HepG2 (cell line): ENCODE data around the gene ANKS3. TPM values are rescaled to one million over a fixed set of nuclear protein-coding genes. Genes with fewer than 3 reads are reported as not detected.

Experiments used
- KDM3A ChIP-seq: IDR thresholded peaks from 2 replicates; pipeline ENCODE4 v1.6.1; 2018; ENCODE audit warnings: low read depth, missing compliant biosample characterization
- KLF12 ChIP-seq: sonication (generic); formaldehyde crosslinking; IDR thresholded peaks from 2 replicates; pipeline ENCODE4 v1.4.0; 2020; ENCODE audit warnings: missing genetic modification reagents, borderline replicate concordance
- MBD4 ChIP-seq: IDR thresholded peaks from 2 replicates; pipeline ENCODE4 v1.6.1; 2012; ENCODE audit warnings: low read length, inconsistent platforms, borderline replicate concordance
- MEIS2 ChIP-seq: sonication (generic); formaldehyde crosslinking; IDR thresholded peaks from 2 replicates; pipeline ENCODE4 v1.9.0; 2021; ENCODE audit warnings: mild to moderate bottlenecking, missing genetic modification reagents
- NR2F2 ChIP-seq: IDR thresholded peaks from 2 replicates; pipeline ENCODE4 v1.6.1; 2012; ENCODE audit warnings: low read depth, inconsistent platforms, borderline replicate concordance
- PAF1 ChIP-seq: IDR thresholded peaks from 2 replicates; pipeline ENCODE4 v1.6.1; 2016; ENCODE audit warnings: missing genetic modification reagents, missing compliant biosample characterization
- PHF20 ChIP-seq: sonication (generic); formaldehyde crosslinking; IDR thresholded peaks from 2 replicates; pipeline ENCODE4 v1.5.0; 2020; ENCODE audit warnings: mild to moderate bottlenecking, missing genetic modification reagents
- SALL1 ChIP-seq: sonication (generic); formaldehyde crosslinking; IDR thresholded peaks from 2 replicates; pipeline ENCODE4 v1.8.0; 2022; ENCODE audit warnings: mild to moderate bottlenecking, missing genetic modification reagents
- SMAD3 ChIP-seq: sonication (generic); formaldehyde crosslinking; IDR thresholded peaks from 2 replicates; pipeline ENCODE4 v1.4.0; 2020; ENCODE audit warnings: missing genetic modification reagents
- ZFY ChIP-seq: sonication (generic); formaldehyde crosslinking; IDR thresholded peaks from 2 replicates; pipeline ENCODE4 v1.4.0; 2020; ENCODE audit warnings: missing genetic modification reagents
- ZNF207 ChIP-seq: fragments of 450-650 bp; IDR thresholded peaks from 2 replicates; pipeline ENCODE4 v1.6.1; 2016; ENCODE audit warnings: antibody characterized with exemption, borderline replicate concordance
- ZNF253 ChIP-seq: sonication (generic); formaldehyde crosslinking; IDR thresholded peaks from 2 replicates; pipeline ENCODE4 v1.8.0; 2022; ENCODE audit warnings: mild to moderate bottlenecking, missing genetic modification reagents, borderline replicate concordance
- ZNF619 ChIP-seq: sonication (generic); formaldehyde crosslinking; IDR thresholded peaks from 2 replicates; pipeline ENCODE4 v1.4.0; 2020; ENCODE audit warnings: mild to moderate bottlenecking, missing genetic modification reagents
- ZNF790 ChIP-seq: sonication (generic); formaldehyde crosslinking; IDR thresholded peaks from 2 replicates; pipeline ENCODE4 v1.8.0; 2022; ENCODE audit warnings: missing genetic modification reagents, mild to moderate bottlenecking, borderline replicate concordance
- ZSCAN12 ChIP-seq: sonication (generic); formaldehyde crosslinking; IDR thresholded peaks from 2 replicates; pipeline ENCODE4 v1.9.0; 2021; ENCODE audit warnings: mild to moderate bottlenecking, missing genetic modification reagents
- ZSCAN9 ChIP-seq: IDR thresholded peaks from 2 replicates; pipeline ENCODE4 v1.6.1; 2016; ENCODE audit warnings: borderline replicate concordance
- polyA plus RNA-seq, 8 experiments: library from polyadenylated mRNA; depleted of rRNA in 3 of 8; stranded (reverse) in 7 of 8; unstranded in 1 of 8; fragments of >200 nt; fragmentation: Illumina TruSeq in 4 of 8; extraction: Trizol in 4 of 8; gene quantifications; 2 replicates each; pipeline versions ENCODE4 v1.2.1 to v1.2.3, GENCODE V29; 2011 to 2016; ENCODE audit warnings: low read depth in 4 of 8, missing spikeins in 1 of 8, mixed read lengths in 1 of 8; ENCODE audit not compliant: insufficient read depth in 1 of 8
- total RNA-seq, 5 experiments: library from RNA; depleted of rRNA; stranded (reverse); fragments of >200 nt; fragmentation: Illumina TruSeq; extraction: Trizol; gene quantifications; 2 replicates each; pipeline ENCODE4 v1.2.3, GENCODE V29; 2016; ENCODE audit warnings: low read depth in 1 of 5
- TF ChIP-seq, protein P1 (sequence below): sonication (generic); formaldehyde crosslinking; conservative IDR thresholded peaks from 2 replicates; pipeline ENCODE4 v1.8.0; 2022; ENCODE audit warnings: low read depth, missing genetic modification reagents
- TF ChIP-seq, protein P2 (sequence below): sonication (generic); formaldehyde crosslinking; IDR thresholded peaks from 2 replicates; pipeline ENCODE4 v1.4.0; 2020; ENCODE audit warnings: low read depth, missing genetic modification reagents
- TF ChIP-seq, protein P3 (sequence below): sonication (generic); formaldehyde crosslinking; IDR thresholded peaks from 2 replicates; pipeline ENCODE4 v1.4.0; 2020; ENCODE audit warnings: missing genetic modification reagents
- TF ChIP-seq, protein P4 (sequence below): sonication (generic); formaldehyde crosslinking; IDR thresholded peaks from 2 replicates; pipeline ENCODE4 v1.4.0; 2020; ENCODE audit warnings: mild to moderate bottlenecking, missing genetic modification reagents

Gene ANKS3
- total and polyA plus RNA-seq, 2 of the 13 experiments (the other 11 are each of a cell fraction or from before 2014, with no cell fraction given) = 11.4 to 15.9 TPM

DNA sequence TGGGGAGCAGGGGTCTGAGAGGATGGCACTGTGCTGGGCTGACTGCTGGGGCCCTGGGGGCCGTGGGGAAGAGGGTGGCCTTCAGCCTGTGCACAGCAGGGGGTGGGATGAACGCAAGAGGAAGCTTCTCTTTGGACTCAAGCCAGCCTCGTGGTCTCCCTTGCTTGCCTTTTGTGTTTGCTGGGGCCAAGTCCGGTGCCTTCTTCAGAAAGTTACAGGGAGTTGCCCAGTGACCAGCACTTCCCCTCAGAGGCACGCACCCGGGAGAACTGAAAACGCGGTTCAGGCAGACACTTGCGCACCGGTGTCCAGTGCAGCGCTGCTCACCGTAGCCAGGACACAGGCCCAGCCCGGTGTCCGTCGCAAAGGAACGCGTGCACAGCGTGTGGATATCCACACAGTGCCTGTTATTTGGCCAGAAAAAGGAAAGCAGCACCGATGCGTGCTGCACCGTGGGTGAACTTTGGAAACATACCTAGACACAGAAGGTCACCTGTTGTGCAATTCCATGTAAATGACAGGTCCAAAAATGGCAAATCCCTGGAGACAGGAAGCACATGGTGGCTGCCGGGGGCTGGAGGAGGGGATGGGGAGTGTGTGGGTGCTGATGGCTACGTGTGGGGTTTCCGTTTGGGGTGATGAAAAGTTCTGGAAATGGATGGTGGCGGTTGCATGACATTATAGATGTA lies 70.2 kb downstream of the ANKS3 start (continued):
- TF ChIP-seq, protein P1, sequence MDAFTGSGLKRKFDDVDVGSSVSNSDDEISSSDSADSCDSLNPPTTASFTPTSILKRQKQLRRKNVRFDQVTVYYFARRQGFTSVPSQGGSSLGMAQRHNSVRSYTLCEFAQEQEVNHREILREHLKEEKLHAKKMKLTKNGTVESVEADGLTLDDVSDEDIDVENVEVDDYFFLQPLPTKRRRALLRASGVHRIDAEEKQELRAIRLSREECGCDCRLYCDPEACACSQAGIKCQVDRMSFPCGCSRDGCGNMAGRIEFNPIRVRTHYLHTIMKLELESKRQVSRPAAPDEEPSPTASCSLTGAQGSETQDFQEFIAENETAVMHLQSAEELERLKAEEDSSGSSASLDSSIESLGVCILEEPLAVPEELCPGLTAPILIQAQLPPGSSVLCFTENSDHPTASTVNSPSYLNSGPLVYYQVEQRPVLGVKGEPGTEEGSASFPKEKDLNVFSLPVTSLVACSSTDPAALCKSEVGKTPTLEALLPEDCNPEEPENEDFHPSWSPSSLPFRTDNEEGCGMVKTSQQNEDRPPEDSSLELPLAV = no peak
- TF ChIP-seq, protein P2, sequence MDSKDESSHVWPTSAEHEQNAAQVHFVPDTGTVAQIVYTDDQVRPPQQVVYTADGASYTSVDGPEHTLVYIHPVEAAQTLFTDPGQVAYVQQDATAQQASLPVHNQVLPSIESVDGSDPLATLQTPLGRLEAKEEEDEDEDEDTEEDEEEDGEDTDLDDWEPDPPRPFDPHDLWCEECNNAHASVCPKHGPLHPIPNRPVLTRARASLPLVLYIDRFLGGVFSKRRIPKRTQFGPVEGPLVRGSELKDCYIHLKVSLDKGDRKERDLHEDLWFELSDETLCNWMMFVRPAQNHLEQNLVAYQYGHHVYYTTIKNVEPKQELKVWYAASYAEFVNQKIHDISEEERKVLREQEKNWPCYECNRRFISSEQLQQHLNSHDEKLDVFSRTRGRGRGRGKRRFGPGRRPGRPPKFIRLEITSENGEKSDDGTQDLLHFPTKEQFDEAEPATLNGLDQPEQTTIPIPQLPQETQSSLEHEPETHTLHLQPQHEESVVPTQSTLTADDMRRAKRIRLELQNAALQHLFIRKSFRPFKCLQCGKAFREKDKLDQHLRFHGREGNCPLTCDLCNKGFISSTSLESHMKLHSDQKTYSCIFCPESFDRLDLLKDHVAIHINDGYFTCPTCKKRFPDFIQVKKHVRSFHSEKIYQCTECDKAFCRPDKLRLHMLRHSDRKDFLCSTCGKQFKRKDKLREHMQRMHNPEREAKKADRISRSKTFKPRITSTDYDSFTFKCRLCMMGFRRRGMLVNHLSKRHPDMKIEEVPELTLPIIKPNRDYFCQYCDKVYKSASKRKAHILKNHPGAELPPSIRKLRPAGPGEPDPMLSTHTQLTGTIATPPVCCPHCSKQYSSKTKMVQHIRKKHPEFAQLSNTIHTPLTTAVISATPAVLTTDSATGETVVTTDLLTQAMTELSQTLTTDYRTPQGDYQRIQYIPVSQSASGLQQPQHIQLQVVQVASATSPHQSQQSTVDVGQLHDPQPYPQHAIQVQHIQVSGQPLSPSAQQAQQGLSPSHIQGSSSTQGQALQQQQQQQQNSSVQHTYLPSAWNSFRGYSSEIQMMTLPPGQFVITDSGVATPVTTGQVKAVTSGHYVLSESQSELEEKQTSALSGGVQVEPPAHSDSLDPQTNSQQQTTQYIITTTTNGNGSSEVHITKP (CRISPR knock-in tag) = 0 out of 2 replicates have a peak, but pooled peaks have one; percentile 79
- TF ChIP-seq ZFY (peak; percentile 90), NR2F2 (peak; percentile 79; the same call in 1 of the 2 replicates), KLF12 (peak; percentile 86), ZNF253 (peak; percentile 83; the same call in 1 of the 2 replicates), PAF1 (CRISPR knock-in tag) (no peak), ZNF207 (no peak), MBD4 (no peak), KDM3A (CRISPR knock-in tag) (peak; percentile 90), PHF20 (CRISPR knock-in tag) (peak; percentile 78), ZNF619 (CRISPR knock-in tag) (0 out of 2 replicates have a peak, but pooled peaks have one; percentile 78), SMAD3 (CRISPR knock-in tag) (0 out of 2 replicates have a peak, but pooled peaks have one; percentile 72), ZNF790 (CRISPR knock-in tag) (peak; percentile 72; the same call in 1 of the 2 replicates), ZSCAN12 (CRISPR knock-in tag) (0 out of 2 replicates have a peak, but pooled peaks have one; percentile 52), MEIS2 (CRISPR knock-in tag) (peak; percentile 94), SALL1 (CRISPR knock-in tag) (peak; percentile 92), ZSCAN9 (CRISPR knock-in tag) (peak; percentile 57; the same call in 1 of the 2 replicates)
- TF ChIP-seq, protein P3, sequence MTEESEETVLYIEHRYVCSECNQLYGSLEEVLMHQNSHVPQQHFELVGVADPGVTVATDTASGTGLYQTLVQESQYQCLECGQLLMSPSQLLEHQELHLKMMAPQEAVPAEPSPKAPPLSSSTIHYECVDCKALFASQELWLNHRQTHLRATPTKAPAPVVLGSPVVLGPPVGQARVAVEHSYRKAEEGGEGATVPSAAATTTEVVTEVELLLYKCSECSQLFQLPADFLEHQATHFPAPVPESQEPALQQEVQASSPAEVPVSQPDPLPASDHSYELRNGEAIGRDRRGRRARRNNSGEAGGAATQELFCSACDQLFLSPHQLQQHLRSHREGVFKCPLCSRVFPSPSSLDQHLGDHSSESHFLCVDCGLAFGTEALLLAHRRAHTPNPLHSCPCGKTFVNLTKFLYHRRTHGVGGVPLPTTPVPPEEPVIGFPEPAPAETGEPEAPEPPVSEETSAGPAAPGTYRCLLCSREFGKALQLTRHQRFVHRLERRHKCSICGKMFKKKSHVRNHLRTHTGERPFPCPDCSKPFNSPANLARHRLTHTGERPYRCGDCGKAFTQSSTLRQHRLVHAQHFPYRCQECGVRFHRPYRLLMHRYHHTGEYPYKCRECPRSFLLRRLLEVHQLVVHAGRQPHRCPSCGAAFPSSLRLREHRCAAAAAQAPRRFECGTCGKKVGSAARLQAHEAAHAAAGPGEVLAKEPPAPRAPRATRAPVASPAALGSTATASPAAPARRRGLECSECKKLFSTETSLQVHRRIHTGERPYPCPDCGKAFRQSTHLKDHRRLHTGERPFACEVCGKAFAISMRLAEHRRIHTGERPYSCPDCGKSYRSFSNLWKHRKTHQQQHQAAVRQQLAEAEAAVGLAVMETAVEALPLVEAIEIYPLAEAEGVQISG (CRISPR knock-in tag) = peak; percentile 84; the same call in 1 of the 2 replicates
- TF ChIP-seq, protein P4, sequence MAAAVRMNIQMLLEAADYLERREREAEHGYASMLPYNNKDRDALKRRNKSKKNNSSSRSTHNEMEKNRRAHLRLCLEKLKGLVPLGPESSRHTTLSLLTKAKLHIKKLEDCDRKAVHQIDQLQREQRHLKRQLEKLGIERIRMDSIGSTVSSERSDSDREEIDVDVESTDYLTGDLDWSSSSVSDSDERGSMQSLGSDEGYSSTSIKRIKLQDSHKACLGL (CRISPR knock-in tag) = peak; percentile 91; the same call in 1 of the 2 replicates
